Mammary epithelial cell (primary cell): ENCODE results near the gene LDAH.

ENCODE experiments used
- EZH2 ChIP-seq: IDR thresholded peaks from 2 replicates; pipeline ENCODE4 v1.6.1; 2012; ENCODE audit warnings: low read length, inconsistent platforms, borderline replicate concordance
- TF ChIP-seq, protein P1 (sequence below), 2 donors: IDR thresholded peaks in 1 of 2; conservative IDR thresholded peaks in 1 of 2; 2 replicates each; pipeline ENCODE4 v1.5.1; 2011 to 2012; ENCODE audit warnings: inconsistent platforms in 2 of 2, low read length in 2 of 2, mild to moderate bottlenecking in 2 of 2, control low read depth in 1 of 2, low read depth in 1 of 2; ENCODE audit not compliant: insufficient read depth in 1 of 2; ENCODE audit errors: extremely low read depth in 1 of 2

GRCh38 chr2:20728114-20728758, 94.7 kb downstream of the LDAH start:
- TF ChIP-seq, protein P1, sequence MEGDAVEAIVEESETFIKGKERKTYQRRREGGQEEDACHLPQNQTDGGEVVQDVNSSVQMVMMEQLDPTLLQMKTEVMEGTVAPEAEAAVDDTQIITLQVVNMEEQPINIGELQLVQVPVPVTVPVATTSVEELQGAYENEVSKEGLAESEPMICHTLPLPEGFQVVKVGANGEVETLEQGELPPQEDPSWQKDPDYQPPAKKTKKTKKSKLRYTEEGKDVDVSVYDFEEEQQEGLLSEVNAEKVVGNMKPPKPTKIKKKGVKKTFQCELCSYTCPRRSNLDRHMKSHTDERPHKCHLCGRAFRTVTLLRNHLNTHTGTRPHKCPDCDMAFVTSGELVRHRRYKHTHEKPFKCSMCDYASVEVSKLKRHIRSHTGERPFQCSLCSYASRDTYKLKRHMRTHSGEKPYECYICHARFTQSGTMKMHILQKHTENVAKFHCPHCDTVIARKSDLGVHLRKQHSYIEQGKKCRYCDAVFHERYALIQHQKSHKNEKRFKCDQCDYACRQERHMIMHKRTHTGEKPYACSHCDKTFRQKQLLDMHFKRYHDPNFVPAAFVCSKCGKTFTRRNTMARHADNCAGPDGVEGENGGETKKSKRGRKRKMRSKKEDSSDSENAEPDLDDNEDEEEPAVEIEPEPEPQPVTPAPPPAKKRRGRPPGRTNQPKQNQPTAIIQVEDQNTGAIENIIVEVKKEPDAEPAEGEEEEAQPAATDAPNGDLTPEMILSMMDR (conservative IDR thresholded peaks at IDR 0.05 in 1 of 2, IDR thresholded peaks at IDR 0.05 in 1 of 2; ENCODE audit: extremely low read depth in 1 of 2, insufficient read depth in 1 of 2, low read depth in 1 of 2, low read length in 2 of 2), result no peak
- TF ChIP-seq EZH2, result no peak
